Activated CD8-positive, alpha-beta memory T cell treated with anti-CD3 and anti-CD28 coated beads for 24 hours (primary cell): ENCODE data around the gene C12orf42.
"Not testable (repeated sequence)": the region's sequence is repeated elsewhere in the genome, so short reads cannot be mapped to it uniquely, and the experiment has no call there.

Experiments
- DNase-seq: peaks from one replicate; pipeline ENCODE4 v3.0.0-alpha.2; 2020

Gene C12orf42

GRCh38 chr12:103494734-103495468, 867 bp downstream of the C12orf42 start:
- no peak for DNase-seq

- DNase-seq: no peak
These were observed 1.6 kb downstream of the C12orf42 start for GRCh38 chr12:103494051-103494733.

- no peak for DNase-seq
These were observed 2.6 kb downstream of the C12orf42 start for GRCh38 chr12:103493199-103493598.

GRCh38 chr12:103482365-103482764, 13.4 kb downstream of the C12orf42 start:
- DNase-seq: no peak

DNA sequence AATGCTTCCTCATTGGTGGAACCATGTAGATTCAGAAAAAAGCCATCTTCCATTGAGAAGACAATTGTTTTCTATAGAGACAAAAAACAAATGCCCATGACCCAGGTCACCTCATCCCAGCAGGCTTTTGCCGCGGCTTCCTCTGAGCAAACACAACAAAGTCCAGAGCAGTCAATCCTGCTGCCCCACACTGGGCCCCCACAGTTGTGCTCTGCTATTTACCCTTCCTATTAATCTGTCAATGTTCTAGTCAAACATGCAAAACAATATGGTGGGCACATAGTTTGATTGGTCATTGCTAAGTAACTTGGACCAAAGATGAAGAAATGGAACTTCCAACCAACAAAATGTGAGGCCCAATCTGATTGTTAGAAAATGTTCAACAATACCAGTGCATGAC, 20.7 kb downstream of the C12orf42 start:
- DNase-seq: no peak

DNA sequence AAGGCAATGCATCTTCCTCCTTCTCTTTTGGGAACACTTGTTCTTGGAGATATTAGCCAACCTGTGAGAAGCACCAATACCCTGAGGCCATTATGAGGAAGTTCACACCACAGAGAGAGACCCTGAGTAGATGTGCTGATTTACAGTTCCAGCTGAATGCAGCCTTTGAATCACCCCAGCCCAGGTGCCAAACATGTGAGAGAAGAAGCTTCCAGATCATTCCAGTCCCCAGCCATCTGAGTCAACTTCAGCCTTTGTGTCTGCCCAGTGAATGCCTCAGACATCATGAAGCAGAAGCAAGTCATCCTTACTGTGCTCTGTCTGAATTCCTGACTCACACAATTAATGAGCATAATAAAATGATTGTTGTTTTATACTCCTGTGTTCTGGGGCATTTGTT, 25.1 kb downstream of the C12orf42 start:
- DNase-seq: no peak

DNA sequence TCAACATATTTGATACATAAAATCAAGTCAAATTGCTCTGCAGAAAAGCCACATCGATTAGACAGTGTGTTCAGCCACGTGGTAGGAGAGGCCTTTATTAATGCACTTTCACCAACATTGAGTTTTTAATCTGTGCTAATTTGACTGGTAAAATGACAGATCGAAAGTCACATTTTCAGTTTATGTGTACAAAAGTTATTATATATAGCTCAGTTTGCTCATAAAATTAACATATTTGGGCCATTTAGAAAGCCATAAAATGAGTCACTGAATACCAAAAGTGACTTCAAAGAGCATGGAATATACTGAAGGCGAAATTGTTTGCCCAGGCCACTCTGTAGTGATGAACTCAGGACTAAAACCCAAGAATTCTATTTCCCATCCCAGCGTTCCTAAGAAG, 26.0 kb downstream of the C12orf42 start:
- no peak for DNase-seq

DNA sequence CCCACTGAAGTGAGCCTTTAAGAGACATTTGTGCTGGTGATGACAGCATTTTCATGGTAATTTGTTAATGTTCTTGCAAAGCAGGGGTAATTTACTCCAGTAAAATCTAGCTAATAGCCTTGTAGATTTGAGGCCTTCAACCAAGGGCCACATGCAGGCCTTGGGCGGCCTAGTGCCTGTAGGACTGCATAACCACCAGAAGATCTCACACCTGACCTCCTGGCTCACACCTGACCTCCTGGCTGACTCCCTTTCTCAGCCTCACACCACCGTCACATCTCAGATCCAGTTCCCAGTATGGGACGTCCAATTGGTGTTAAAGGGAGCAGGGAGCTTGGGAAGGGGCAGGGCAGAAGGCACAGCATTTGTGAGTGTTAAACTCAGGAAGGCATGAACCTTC, 26.9 kb downstream of the C12orf42 start:
- no peak for DNase-seq

DNA sequence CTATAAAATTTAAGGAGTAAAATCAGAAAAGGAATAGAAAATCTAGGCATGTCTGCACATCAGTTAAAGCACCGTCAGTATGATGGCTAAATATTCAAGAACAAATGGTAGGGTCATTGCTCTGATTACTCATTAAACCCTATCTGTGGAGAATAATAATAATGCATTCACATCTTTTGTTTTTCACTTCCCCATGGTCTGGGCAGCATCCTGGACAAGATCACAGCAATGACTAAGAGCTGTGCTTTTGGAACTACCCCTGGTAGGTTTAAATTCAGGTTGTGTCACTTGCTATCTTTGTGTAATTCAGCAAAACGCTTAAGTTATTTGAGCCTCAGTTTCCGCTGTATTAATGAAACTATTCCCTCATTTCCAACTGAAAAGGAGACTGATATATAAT, 33.1 kb downstream of the C12orf42 start:
- DNase-seq: no peak

GRCh38 chr12:103457471-103457870, 38.3 kb downstream of the C12orf42 start:
- DNase-seq: no peak

DNA sequence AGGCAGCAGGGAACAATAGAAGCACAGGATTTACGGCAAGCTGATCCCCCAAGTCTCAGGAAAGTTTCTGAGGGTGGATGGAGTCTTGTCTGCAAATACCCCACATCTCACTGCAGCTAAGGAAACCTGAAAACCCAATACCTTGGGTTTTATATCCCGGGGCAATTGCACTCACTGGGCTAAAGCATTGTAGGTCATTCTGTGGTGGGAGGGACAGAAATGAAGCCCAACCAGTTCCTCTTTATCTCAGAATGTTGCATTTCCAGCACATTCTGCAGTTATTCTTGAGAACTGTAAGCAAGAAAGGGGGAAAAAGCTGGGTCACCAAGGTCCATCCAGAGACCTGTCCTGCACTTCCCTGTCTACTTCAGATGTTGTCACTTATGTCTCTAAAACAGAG, 39.8 kb downstream of the C12orf42 start:
- DNase-seq: no peak

- DNase-seq: no peak
These were observed 40.6 kb downstream of the C12orf42 start for GRCh38 chr12:103455020-103455763.

- no peak for DNase-seq
These were observed 50.8 kb downstream of the C12orf42 start for GRCh38 chr12:103444983-103445382.

DNA sequence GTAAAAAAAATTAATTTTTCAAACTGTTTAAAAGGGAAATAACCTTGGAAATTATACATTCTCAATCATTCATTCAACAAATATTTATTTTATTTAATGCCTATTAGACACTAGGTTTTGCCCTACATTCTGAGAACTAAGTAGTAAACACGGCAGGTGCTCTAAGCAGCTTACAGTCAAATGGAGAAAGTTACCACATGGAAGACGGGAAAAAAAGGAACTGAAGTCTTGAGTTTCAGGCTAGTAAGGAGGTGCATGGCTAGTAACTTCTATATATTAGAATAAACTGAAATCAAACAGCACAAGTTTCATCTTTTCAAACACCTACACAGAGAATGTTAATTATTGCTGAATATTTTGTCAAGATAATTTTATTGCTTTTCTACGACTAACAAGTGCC, 52.9 kb downstream of the C12orf42 start:
- no peak for DNase-seq

GRCh38 chr12:103442182-103442555, 53.6 kb downstream of the C12orf42 start:
- no peak for DNase-seq

DNA sequence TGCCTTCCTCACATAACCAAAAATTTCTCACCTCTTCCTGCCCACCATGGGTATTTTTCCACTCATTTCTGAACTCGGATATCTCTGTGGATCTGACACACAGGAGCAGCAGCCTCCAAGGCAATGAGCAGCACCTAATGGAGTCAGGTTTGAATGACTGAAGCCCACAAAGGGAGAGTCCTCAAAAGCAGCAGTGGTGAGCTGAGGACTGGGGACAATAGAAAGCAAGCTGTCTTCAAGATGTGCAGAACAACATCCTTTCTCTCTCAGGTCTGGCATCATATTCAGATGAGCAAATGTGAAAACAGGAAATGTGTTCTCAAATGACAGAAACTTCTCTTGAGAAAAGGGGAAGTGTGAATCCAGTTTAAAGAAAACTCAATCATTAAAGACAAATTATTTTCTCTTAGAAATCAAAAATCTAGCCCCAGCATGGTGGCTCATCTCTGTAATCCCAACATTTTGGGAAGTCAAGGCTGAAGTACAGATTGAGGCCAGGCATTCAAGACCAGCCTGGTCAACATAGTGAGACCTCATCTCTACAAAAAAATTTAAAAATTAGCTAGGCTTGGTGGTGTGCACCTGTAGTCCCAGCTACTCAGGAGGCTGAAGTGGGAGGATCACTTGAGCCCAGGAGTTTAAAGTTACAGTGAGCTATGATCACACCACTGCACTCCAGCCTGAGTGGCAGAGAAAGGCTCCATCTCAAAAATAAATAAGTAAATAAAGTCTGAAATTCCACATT, 54.2 kb downstream of the C12orf42 start:
- peak; percentile 60 for DNase-seq

GRCh38 chr12:103434165-103435105, 61.3 kb downstream of the C12orf42 start:
- not testable (repeated sequence) for DNase-seq

- no peak for DNase-seq
These were observed 63.8 kb downstream of the C12orf42 start for GRCh38 chr12:103431950-103432349.

DNA sequence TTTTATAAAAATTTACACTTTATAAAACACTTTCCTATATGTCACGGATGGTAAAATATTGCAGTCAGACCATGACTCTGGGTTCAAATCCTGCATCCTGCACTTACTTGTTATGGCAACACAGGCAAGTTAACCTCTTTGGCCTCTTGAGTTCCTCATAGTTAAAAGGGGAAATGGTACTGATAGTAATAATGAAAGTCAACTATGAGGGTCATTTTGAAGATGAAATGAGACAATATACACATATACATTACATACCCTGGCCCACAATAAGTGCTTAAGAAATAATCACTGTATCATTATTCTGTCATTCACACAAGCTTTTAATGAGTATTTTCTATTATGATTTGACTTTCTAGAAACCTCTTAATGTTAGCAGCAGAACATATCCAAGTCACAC, 64.4 kb downstream of the C12orf42 start:
- no peak for DNase-seq

DNA sequence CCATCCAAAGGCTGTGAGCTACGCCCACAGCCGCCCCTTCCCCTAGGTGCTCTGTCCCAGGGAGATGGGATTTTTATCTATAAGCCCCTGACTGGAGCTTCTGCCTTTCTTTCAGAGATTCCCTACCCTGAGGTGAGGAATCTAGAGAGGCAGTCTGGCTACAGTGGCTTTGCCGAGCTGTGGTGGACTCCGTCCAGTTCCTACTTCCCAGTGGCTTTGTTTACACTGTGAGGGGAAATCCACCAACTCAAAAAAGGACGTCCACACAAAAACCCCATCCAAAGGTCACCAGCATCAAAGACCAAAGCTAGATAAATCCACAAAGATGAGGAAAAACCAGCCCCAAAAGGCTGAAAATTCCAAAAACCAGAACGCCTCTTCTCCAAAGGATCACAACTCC, 70.1 kb downstream of the C12orf42 start:
- DNase-seq: not testable (repeated sequence)

GRCh38 chr12:103424849-103425586, 70.8 kb downstream of the C12orf42 start:
- not testable (repeated sequence) for DNase-seq
